ENCODE measurements around the gene LZTS2. TPM values are rescaled to one million over a fixed set of nuclear protein-coding genes. Genes with fewer than 3 reads are reported as not detected.
A peak's percentile ranks its signal among the peaks of the same experiment; 100 is the strongest.

LZTS2 gene
- total and polyA plus RNA-seq, 10 of the 15 experiments (the other 5 are each of a cell fraction or from before 2014, with no cell fraction given): 0.08 to 13.4 (median 7.2) TPM

DNA sequence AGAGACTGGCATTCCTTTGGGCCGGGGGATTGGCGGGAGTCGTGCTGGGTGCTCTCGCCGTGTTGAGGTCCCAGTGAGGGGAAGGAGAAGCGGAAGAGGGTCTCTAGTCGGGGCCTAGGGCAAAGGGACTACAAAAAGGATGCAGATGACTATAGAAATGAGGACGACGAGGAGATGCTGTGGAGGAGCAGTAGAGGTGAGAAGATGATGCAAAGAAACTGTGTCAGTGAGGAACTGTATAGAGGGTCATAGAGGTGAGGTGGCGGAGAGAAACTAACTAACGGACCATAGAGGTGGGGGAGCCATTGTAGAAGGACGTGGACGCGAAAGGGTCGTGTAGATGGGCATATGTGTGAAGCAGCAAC, 11.9 kb upstream of the LZTS2 start (continued):
- TF ChIP-seq, protein P1, sequence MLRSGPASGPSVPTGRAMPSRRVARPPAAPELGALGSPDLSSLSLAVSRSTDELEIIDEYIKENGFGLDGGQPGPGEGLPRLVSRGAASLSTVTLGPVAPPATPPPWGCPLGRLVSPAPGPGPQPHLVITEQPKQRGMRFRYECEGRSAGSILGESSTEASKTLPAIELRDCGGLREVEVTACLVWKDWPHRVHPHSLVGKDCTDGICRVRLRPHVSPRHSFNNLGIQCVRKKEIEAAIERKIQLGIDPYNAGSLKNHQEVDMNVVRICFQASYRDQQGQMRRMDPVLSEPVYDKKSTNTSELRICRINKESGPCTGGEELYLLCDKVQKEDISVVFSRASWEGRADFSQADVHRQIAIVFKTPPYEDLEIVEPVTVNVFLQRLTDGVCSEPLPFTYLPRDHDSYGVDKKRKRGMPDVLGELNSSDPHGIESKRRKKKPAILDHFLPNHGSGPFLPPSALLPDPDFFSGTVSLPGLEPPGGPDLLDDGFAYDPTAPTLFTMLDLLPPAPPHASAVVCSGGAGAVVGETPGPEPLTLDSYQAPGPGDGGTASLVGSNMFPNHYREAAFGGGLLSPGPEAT (IDR thresholded peaks at IDR 0.05; ENCODE audit: low read depth): 0 out of 2 replicates have a peak, but pooled peaks have one; percentile 50
- TF ChIP-seq ZZZ3 (IDR thresholded peaks at IDR 0.05; ENCODE audit: control insufficient read depth, insufficient read length, low read depth): no peak
- no peak for TF ChIP-seq IKZF2 (IDR thresholded peaks at IDR 0.05)
- no peak for TF ChIP-seq CEBPB (IDR thresholded peaks at IDR 0.05; ENCODE audit: borderline replicate concordance in 1 of 2, low read depth in 2 of 2, low read length in 2 of 2)
- TF ChIP-seq, protein P2, sequence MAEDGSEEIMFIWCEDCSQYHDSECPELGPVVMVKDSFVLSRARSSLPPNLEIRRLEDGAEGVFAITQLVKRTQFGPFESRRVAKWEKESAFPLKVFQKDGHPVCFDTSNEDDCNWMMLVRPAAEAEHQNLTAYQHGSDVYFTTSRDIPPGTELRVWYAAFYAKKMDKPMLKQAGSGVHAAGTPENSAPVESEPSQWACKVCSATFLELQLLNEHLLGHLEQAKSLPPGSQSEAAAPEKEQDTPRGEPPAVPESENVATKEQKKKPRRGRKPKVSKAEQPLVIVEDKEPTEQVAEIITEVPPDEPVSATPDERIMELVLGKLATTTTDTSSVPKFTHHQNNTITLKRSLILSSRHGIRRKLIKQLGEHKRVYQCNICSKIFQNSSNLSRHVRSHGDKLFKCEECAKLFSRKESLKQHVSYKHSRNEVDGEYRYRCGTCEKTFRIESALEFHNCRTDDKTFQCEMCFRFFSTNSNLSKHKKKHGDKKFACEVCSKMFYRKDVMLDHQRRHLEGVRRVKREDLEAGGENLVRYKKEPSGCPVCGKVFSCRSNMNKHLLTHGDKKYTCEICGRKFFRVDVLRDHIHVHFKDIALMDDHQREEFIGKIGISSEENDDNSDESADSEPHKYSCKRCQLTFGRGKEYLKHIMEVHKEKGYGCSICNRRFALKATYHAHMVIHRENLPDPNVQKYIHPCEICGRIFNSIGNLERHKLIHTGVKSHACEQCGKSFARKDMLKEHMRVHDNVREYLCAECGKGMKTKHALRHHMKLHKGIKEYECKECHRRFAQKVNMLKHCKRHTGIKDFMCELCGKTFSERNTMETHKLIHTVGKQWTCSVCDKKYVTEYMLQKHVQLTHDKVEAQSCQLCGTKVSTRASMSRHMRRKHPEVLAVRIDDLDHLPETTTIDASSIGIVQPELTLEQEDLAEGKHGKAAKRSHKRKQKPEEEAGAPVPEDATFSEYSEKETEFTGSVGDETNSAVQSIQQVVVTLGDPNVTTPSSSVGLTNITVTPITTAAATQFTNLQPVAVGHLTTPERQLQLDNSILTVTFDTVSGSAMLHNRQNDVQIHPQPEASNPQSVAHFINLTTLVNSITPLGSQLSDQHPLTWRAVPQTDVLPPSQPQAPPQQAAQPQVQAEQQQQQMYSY (CRISPR knock-in tag; IDR thresholded peaks at IDR 0.05): no peak
- no peak for TF ChIP-seq NFYB (IDR thresholded peaks at IDR 0.05; ENCODE audit: insufficient read depth, low read depth, low read length)
- no peak for TF ChIP-seq NFYA (IDR thresholded peaks at IDR 0.05; ENCODE audit: borderline replicate concordance, low read depth, low read length)
- TF ChIP-seq CREM (IDR thresholded peaks at IDR 0.05; ENCODE audit: low read depth): no peak; the same call in 1 of the 2 replicates
- TF ChIP-seq ZBED1 (IDR thresholded peaks at IDR 0.05; ENCODE audit: borderline replicate concordance): no peak
- TF ChIP-seq, protein P3, sequence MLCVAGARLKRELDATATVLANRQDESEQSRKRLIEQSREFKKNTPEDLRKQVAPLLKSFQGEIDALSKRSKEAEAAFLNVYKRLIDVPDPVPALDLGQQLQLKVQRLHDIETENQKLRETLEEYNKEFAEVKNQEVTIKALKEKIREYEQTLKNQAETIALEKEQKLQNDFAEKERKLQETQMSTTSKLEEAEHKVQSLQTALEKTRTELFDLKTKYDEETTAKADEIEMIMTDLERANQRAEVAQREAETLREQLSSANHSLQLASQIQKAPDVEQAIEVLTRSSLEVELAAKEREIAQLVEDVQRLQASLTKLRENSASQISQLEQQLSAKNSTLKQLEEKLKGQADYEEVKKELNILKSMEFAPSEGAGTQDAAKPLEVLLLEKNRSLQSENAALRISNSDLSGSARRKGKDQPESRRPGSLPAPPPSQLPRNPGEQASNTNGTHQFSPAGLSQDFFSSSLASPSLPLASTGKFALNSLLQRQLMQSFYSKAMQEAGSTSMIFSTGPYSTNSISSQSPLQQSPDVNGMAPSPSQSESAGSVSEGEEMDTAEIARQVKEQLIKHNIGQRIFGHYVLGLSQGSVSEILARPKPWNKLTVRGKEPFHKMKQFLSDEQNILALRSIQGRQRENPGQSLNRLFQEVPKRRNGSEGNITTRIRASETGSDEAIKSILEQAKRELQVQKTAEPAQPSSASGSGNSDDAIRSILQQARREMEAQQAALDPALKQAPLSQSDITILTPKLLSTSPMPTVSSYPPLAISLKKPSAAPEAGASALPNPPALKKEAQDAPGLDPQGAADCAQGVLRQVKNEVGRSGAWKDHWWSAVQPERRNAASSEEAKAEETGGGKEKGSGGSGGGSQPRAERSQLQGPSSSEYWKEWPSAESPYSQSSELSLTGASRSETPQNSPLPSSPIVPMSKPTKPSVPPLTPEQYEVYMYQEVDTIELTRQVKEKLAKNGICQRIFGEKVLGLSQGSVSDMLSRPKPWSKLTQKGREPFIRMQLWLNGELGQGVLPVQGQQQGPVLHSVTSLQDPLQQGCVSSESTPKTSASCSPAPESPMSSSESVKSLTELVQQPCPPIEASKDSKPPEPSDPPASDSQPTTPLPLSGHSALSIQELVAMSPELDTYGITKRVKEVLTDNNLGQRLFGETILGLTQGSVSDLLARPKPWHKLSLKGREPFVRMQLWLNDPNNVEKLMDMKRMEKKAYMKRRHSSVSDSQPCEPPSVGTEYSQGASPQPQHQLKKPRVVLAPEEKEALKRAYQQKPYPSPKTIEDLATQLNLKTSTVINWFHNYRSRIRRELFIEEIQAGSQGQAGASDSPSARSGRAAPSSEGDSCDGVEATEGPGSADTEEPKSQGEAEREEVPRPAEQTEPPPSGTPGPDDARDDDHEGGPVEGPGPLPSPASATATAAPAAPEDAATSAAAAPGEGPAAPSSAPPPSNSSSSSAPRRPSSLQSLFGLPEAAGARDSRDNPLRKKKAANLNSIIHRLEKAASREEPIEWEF (IDR thresholded peaks at IDR 0.05; ENCODE audit: insufficient replicate concordance, low read depth, low read length): no peak
